OCI-LY1 (cell line): ENCODE data around the gene IZUMO1.
"Not testable (repeated sequence)": the region's sequence is repeated elsewhere in the genome, so short reads cannot be mapped to it uniquely, and the experiment has no call there.

Experiments used
- H2AFZ ChIP-seq: fragments of 200-600 bp; sonication (generic), shearing (Covaris generic); 2 replicates; pipeline ENCODE4 v1.6.0; 2014; ENCODE audit warnings: antibody characterized with exemption, mild to moderate bottlenecking, low read length
- H3F3A ChIP-seq: fragments of 200-600 bp; sonication (generic), shearing (Covaris generic); 2 replicates; pipeline ENCODE4 v1.6.0; 2014; ENCODE audit warnings: mild to moderate bottlenecking, antibody characterized with exemption, low read length, moderate library complexity; ENCODE audit not compliant: insufficient read depth
- H3K27ac ChIP-seq: fragments of 200-600 bp; sonication (generic); 2 replicates; pipeline ENCODE4 v1.5.1; 2014; ENCODE audit warnings: low read length, mixed run types, mild to moderate bottlenecking, low read depth; ENCODE audit not compliant: poor library complexity, severe bottlenecking
- H3K27me3 ChIP-seq: fragments of 200-600 bp; sonication (generic); 2 replicates; pipeline ENCODE4 v1.6.0; 2014; ENCODE audit warnings: antibody characterized with exemption, mild to moderate bottlenecking, low read length, moderate library complexity; ENCODE audit not compliant: insufficient read depth
- H3K36me3 ChIP-seq: fragments of 200-600 bp; sonication (generic); 2 replicates; pipeline ENCODE4 v1.6.1; 2014; ENCODE audit warnings: mild to moderate bottlenecking, antibody characterized with exemption, low read length, moderate library complexity, mixed read lengths; ENCODE audit not compliant: insufficient read depth
- H3K4me1 ChIP-seq: fragments of 200-600 bp; sonication (generic); 2 replicates; pipeline ENCODE4 v1.5.1; 2014; ENCODE audit warnings: mild to moderate bottlenecking, low read length, moderate library complexity; ENCODE audit not compliant: insufficient read depth, severe bottlenecking
- H3K4me2 ChIP-seq: fragments of 200-600 bp; sonication (generic), shearing (Covaris generic); 2 replicates; pipeline ENCODE4 v1.6.1; 2014; ENCODE audit warnings: low read length
- H3K4me3 ChIP-seq: fragments of 200-600 bp; sonication (generic); 2 replicates; pipeline ENCODE4 v1.5.1; 2014; ENCODE audit warnings: low read length, low read depth, mild to moderate bottlenecking, mixed read lengths; ENCODE audit not compliant: poor library complexity, severe bottlenecking
- H3K79me2 ChIP-seq: fragments of 200-600 bp; shearing (Covaris generic); 2 replicates; pipeline ENCODE4 v1.6.1; 2016; ENCODE audit warnings: mixed run types, low read length, mixed read lengths; ENCODE audit not compliant: insufficient read depth
- H3K9ac ChIP-seq: fragments of 200-600 bp; sonication (generic), shearing (Covaris generic); 2 replicates; pipeline ENCODE4 v1.6.1; 2014; ENCODE audit warnings: mild to moderate bottlenecking, low read length, mixed read lengths
- H3K9me2 ChIP-seq: fragments of 200-600 bp; sonication (generic), shearing (Covaris generic); 2 replicates; pipeline ENCODE4 v1.6.1; 2014; ENCODE audit warnings: low read depth, mild to moderate bottlenecking, low read length, mixed read lengths
- H3K9me3 ChIP-seq: fragments of 200-600 bp; shearing (Covaris generic); 2 replicates; pipeline ENCODE4 v1.6.1; 2014; ENCODE audit warnings: low read length, mixed read lengths
- H4K20me1 ChIP-seq: fragments of 200-600 bp; sonication (generic), shearing (Covaris generic); 2 replicates; pipeline ENCODE4 v1.6.0; 2016; ENCODE audit warnings: mild to moderate bottlenecking, low read length; ENCODE audit not compliant: insufficient read depth
- CTCF ChIP-seq: fragments of 200-600 bp; sonication (generic), shearing (Covaris generic); IDR thresholded peaks from 2 replicates; pipeline ENCODE4 v1.5.1; 2017; ENCODE audit warnings: mild to moderate bottlenecking, antibody characterized with exemption, low read length, moderate library complexity, mixed read lengths
- EZH2 ChIP-seq: fragments of 200-600 bp; sonication (generic), shearing (Covaris generic); IDR thresholded peaks from 2 replicates; pipeline ENCODE4 v1.8.0; 2017; ENCODE audit warnings: borderline replicate concordance, mixed run types, mild to moderate bottlenecking, antibody characterized with exemption, low read length, moderate library complexity, mixed read lengths

IZUMO1 gene

DNA sequence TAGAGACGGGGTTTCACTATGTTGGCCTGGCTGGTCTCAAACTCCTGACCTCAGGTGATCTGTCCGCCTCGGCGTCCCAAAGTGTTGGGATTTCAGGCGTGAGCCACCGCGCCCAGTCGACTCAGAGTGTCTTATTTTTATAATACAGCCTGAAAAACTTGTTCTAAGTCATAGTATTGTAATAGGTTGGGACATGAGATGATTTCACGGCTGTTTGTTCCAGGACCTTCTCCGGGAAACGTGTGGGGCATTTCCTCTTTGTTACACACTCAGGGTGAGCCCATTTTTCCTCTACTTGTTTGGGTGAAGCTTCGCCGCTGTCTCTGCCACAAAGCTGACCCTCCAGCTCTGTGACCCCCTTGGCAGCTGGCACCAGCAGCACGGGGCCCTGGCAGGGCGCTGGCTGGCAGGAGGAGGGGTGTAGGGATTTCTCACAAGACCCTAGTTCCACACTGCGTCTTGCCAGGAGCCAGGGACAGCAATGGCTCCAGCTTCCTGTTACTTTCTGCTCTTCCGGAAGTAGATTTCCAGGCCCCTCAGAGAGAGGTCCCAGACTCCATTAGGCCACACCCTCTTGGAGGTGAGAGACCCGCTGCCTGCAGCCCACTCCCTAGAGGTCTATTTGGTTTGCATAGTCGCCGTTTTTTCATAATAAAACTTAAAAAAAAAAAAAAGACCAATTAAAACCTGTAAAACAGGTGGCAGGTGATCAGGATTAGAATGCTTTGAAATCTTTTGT lies 24.2 kb upstream of the IZUMO1 start:
- Histone ChIP-seq H3K27ac (no peak overlapping the region), H3K9me3 (no peaks in the 10 kb centered on the region), H3K9ac (no peak overlapping the region), H3F3A (no peaks in the 10 kb centered on the region), H4K20me1 (no peaks in the 10 kb centered on the region), H3K27me3 (no peaks in the 10 kb centered on the region; the same call in 1 of the 2 replicates), H3K4me1 (no peaks in the 10 kb centered on the region), H3K79me2 (no peaks in the 10 kb centered on the region), H3K4me3 (no peak overlapping the region), H2AFZ (no peak overlapping the region), H3K36me3 (no peaks in the 10 kb centered on the region), H3K4me2 (no peak overlapping the region), H3K9me2 (no peaks in the 10 kb centered on the region)
- TF ChIP-seq CTCF (no peak), EZH2 (no peak)

DNA sequence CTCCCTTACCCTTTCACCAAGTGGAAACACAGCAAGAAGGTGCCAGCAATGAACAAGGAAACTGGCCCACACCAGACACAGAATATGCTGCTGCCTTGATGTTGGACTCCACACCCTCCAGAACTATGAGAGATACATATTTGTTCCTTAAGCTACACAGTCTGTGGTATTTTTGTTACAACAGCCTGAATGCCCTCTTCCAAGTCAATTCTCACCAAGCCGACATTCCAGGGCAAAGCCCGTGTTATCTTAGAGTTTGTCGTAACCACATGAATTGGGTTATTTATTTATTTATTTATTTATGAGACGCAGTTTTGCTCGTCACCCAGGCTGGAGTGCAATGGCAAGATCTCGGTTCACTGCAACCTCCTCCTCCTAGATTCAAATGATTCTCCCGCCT lies 23.6 kb upstream of the IZUMO1 start:
- Histone ChIP-seq H3K9me3 (no peaks in the 10 kb centered on the region), H3K79me2 (no peaks in the 10 kb centered on the region), H3K4me1 (no peaks in the 10 kb centered on the region), H3F3A (no peaks in the 10 kb centered on the region), H3K4me2 (no peak overlapping the region), H3K36me3 (no peaks in the 10 kb centered on the region), H3K4me3 (no peak overlapping the region), H3K9me2 (no peaks in the 10 kb centered on the region), H3K27ac (no peak overlapping the region), H2AFZ (no peak overlapping the region), H4K20me1 (no peaks in the 10 kb centered on the region), H3K9ac (no peak overlapping the region), H3K27me3 (no peaks in the 10 kb centered on the region; the same call in 1 of the 2 replicates)
- TF ChIP-seq EZH2, result no peak
- no peak for TF ChIP-seq CTCF

- no peaks in the 10 kb centered on the region; the same call in 1 of the 2 replicates for H3K27me3 ChIP-seq
- no peaks in the 10 kb centered on the region for H3K36me3 ChIP-seq
- H3F3A ChIP-seq, result no peaks in the 10 kb centered on the region
- H3K4me3 ChIP-seq, result no peak overlapping the region
- no peaks in the 10 kb centered on the region for H3K9me3 ChIP-seq
- H3K9ac ChIP-seq, result no peak overlapping the region
- H3K27ac ChIP-seq, result no peak overlapping the region
- H3K9me2 ChIP-seq, result no peaks in the 10 kb centered on the region
- no peaks in the 10 kb centered on the region for H3K4me1 ChIP-seq
- no peak overlapping the region for H3K4me2 ChIP-seq
- no peaks in the 10 kb centered on the region for H3K79me2 ChIP-seq
- TF ChIP-seq EZH2 (no peak), CTCF (no peak)
- H4K20me1 ChIP-seq, result no peaks in the 10 kb centered on the region
- H2AFZ ChIP-seq, result no peak overlapping the region
Measured at GRCh38 chr19:48768994-48769713, 22.4 kb upstream of the IZUMO1 start.

DNA sequence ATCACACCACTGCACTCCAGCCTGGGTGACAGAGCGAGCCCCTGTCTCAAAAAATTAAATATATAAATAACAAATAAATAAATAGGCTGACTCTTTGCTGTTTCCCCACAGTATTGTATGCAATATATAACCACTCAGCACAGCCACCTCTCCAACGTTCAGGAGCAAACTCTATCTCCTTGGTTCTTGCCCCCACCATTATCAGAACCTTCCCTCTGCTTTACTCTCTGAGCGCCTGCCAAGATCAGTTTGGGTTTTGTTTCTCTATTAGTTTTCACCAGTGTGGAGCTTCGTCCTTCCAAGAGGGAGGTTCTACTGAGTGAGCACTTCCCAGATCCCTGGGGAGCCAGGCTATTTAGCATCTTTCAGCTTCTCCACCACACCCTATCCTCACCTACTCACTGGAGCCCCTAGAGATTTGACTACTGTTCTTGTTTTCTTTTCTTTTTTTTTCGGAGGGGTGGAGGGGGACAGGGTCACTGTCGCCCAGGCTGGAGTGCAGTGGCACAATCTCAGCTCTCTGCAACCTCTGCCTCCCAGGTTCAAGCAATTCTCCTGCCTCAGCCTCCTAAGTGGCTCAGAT lies 21.6 kb upstream of the IZUMO1 start:
- H3K27ac ChIP-seq, H3K79me2 ChIP-seq, H3K4me3 ChIP-seq, H3K27me3 ChIP-seq, H3K36me3 ChIP-seq, H3K4me2 ChIP-seq, H3K4me1 ChIP-seq, H2AFZ ChIP-seq, H3F3A ChIP-seq, H4K20me1 ChIP-seq, H3K9me3 ChIP-seq, H3K9ac ChIP-seq, H3K9me2 ChIP-seq: not testable (repeated sequence)

- H3K27me3 ChIP-seq, H3K4me3 ChIP-seq, H4K20me1 ChIP-seq, H3K27ac ChIP-seq, H3K4me2 ChIP-seq, H2AFZ ChIP-seq, H3K36me3 ChIP-seq, H3K4me1 ChIP-seq, H3K79me2 ChIP-seq, H3F3A ChIP-seq, H3K9ac ChIP-seq, H3K9me2 ChIP-seq, H3K9me3 ChIP-seq: not testable (repeated sequence)
Measured at GRCh38 chr19:48765816-48766215, 19.1 kb upstream of the IZUMO1 start.
